GM12878 (cell line): ENCODE measurements around the gene ACER3.

Experiments used
- CBX5 ChIP-seq: sonication (generic); IDR thresholded peaks from 2 replicates; pipeline ENCODE4 v1.6.1; 2016; ENCODE audit warnings: low read depth, moderate library complexity, mild to moderate bottlenecking, inconsistent platforms
- CTCF ChIP-seq, 3 experiments: IDR thresholded peaks in 2 of 3; conservative IDR thresholded peaks in 1 of 3; 2 replicates each; pipeline ENCODE4 v1.5.1; 2011; ENCODE audit warnings: low read depth in 3 of 3, low read length in 3 of 3, mild to moderate bottlenecking in 3 of 3, control low read depth in 2 of 3, moderate library complexity in 2 of 3, inconsistent platforms in 1 of 3, mixed read lengths in 1 of 3; ENCODE audit not compliant: control insufficient read depth in 2 of 3, insufficient read depth in 1 of 3; ENCODE audit errors: extremely low read depth in 1 of 3
- EP300 ChIP-seq, 2 experiments: fragments of 150-350 bp in 1 of 2; IDR thresholded peaks; 2 replicates each; pipeline ENCODE4 v1.6.1; 2011 to 2012; ENCODE audit warnings: low read depth in 2 of 2, low read length in 2 of 2, borderline replicate concordance in 1 of 2, improper control_type of control experiment in 1 of 2, inconsistent platforms in 1 of 2; ENCODE audit not compliant: control insufficient read depth in 1 of 2
- ESRRA ChIP-seq: IDR thresholded peaks from 2 replicates; pipeline ENCODE4 v1.6.1; 2012; ENCODE audit warnings: mild to moderate bottlenecking, low read length, improper control_type of control experiment
- EZH2 ChIP-seq: IDR thresholded peaks from 2 replicates; pipeline ENCODE4 v1.6.1; 2012; ENCODE audit warnings: low read depth, mild to moderate bottlenecking, control low read depth, inconsistent platforms, low read length, borderline replicate concordance; ENCODE audit not compliant: control insufficient read depth
- HCFC1 ChIP-seq: fragments of 150-350 bp; IDR thresholded peaks from 2 replicates; pipeline ENCODE4 v1.6.1; 2014; ENCODE audit warnings: low read length
- MXI1 ChIP-seq: fragments of 150-350 bp; IDR thresholded peaks from 2 replicates; pipeline ENCODE4 v1.6.1; 2011; ENCODE audit warnings: low read depth, mild to moderate bottlenecking, inconsistent platforms, low read length, improper control_type of control experiment
- POLR2A ChIP-seq: IDR thresholded peaks from 2 replicates; pipeline ENCODE4 v1.6.1; 2011; ENCODE audit warnings: low read depth, mild to moderate bottlenecking, low read length
- POLR2AphosphoS5 ChIP-seq: IDR thresholded peaks from 2 replicates; pipeline ENCODE4 v1.6.1; 2011; ENCODE audit warnings: mild to moderate bottlenecking, low read length, inconsistent platforms
- SIX5 ChIP-seq: IDR thresholded peaks from 2 replicates; pipeline ENCODE4 v1.6.1; 2011; ENCODE audit warnings: mild to moderate bottlenecking, low read depth, low read length, moderate library complexity; ENCODE audit not compliant: severe bottlenecking
- SUPT20H ChIP-seq: IDR thresholded peaks from 2 replicates; pipeline ENCODE4 v1.6.1; 2011; ENCODE audit warnings: low read depth, mild to moderate bottlenecking, low read length, moderate library complexity, borderline replicate concordance; ENCODE audit not compliant: control insufficient read depth
- ZNF24 ChIP-seq: fragments of 450-650 bp; IDR thresholded peaks from 2 replicates; pipeline ENCODE4 v1.6.1; 2017; ENCODE audit warnings: antibody characterized with exemption, mild to moderate bottlenecking
- ZNF687 ChIP-seq: fragments of 450-650 bp; IDR thresholded peaks from 2 replicates; pipeline ENCODE4 v1.6.1; 2017; ENCODE audit warnings: mild to moderate bottlenecking, moderate library complexity

GRCh38 chr11:77020734-77021133 is 160.0 kb downstream of the ACER3 start:
- TF ChIP-seq ZNF687 (no peak), POLR2AphosphoS5 (no peak), CTCF (IDR thresholded peaks at IDR 0.05 in 2 of 3, conservative IDR thresholded peaks at IDR 0.05 in 1 of 3; ENCODE audit: control insufficient read depth in 2 of 3, extremely low read depth in 1 of 3, insufficient read depth in 1 of 3, low read depth in 3 of 3, low read length in 3 of 3) (no peak), MXI1 (no peak), SIX5 (no peak), HCFC1 (no peak), POLR2A (no peak), EZH2 (no peak), ESRRA (no peak), SUPT20H (no peak), ZNF24 (no peak), CBX5 (no peak), EP300 (IDR thresholded peaks at IDR 0.05; ENCODE audit: borderline replicate concordance in 1 of 2, control insufficient read depth in 1 of 2, low read depth in 2 of 2, low read length in 2 of 2) (no peak)
